ENCODE results near the gene NATD1.
"Not testable (repeated sequence)": the region's sequence is repeated elsewhere in the genome, so short reads cannot be mapped to it uniquely, and the experiment has no call there.

Gene NATD1

DNA sequence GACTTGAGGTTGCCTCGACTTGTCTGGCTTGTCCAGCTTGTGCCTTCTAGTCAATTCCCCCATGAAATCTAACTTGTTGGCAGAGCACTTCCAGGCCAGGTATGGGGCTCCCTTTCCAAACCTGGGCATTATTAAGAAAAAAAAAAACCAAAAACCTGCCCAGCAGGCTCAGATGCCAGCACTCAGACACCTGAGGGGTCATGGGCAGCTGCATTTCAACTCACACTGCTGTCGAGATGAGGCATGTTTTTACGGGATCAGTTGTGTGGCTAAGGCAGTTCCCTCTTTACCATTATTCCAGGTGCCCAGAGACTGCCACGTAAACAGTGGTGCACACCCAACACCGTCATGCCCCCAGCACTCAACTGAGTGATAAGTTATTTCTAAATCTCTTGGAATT is 57.1 kb downstream of the NATD1 start:
- H3K9ac ChIP-seq, result no peak overlapping the region
- no peak overlapping the region for H3K4me3 ChIP-seq
- H4K20me1 ChIP-seq, result peaks cover 52 to 86% (median 71%) of the 10 kb centered on the region in 11 experiments
- no peak for TF ChIP-seq Cebpa-rat (IDR thresholded peaks at IDR 0.05)
- H3K27ac ChIP-seq, result no peak overlapping the region
- no peaks in the 10 kb centered on the region for H3K9me3 ChIP-seq (replicated peaks in 1 of 11)
- H3K36me3 ChIP-seq, result peaks cover 53 to 89% (median 74%) of the 10 kb centered on the region in 11 experiments
- peak overlapping the region in 6 of 11 experiments; percentile 30 to 71 (median 56); a peak in 10 of 22 replicates for H3K4me2 ChIP-seq
- no peaks in the 10 kb centered on the region for H3K27me3 ChIP-seq
- H3K4me1 ChIP-seq, result peaks cover 12 to 68% (median 53%) of the 10 kb centered on the region in 10 experiments

- no peak overlapping the region for H3K4me3 ChIP-seq
- no peak for TF ChIP-seq Cebpa-rat (IDR thresholded peaks at IDR 0.05)
- H3K9ac ChIP-seq, result peak overlapping the region in 4 of 11 experiments; percentile 0 to 19 (median 8); a peak in 4 of 22 replicates
- peak overlapping the region in 10 of 11 experiments; percentile 28 to 71 (median 51); a peak in 20 of 22 replicates for H3K4me2 ChIP-seq
- peaks cover 12 to 53% (median 40%) of the 10 kb centered on the region in 10 experiments for H3K4me1 ChIP-seq
- no peaks in the 10 kb centered on the region for H3K9me3 ChIP-seq (replicated peaks in 1 of 11)
- H3K36me3 ChIP-seq, result peaks cover 52 to 89% (median 74%) of the 10 kb centered on the region in 11 experiments
- H4K20me1 ChIP-seq, result peaks cover 37 to 72% (median 58%) of the 10 kb centered on the region in 11 experiments
- no peaks in the 10 kb centered on the region for H3K27me3 ChIP-seq
- H3K27ac ChIP-seq, result peak overlapping the region in 5 of 11 experiments; percentile 6 to 30 (median 12); a peak in 2 of 22 replicates
Measured at GRCh38 chr17:21194703-21195102, 58.5 kb downstream of the NATD1 start.

- Histone ChIP-seq H3K27ac (peak overlapping the region in 6 of 11 experiments; percentile 2 to 30 (median 12); a peak in 3 of 22 replicates), H3K36me3 (peaks cover 54 to 89% (median 74%) of the 10 kb centered on the region in 11 experiments), H3K27me3 (no peaks in the 10 kb centered on the region), H3K4me1 (peaks cover 12 to 49% (median 38%) of the 10 kb centered on the region in 10 experiments), H4K20me1 (peaks cover 33 to 67% (median 53%) of the 10 kb centered on the region in 11 experiments; a peak in 21 of 22 replicates), H3K9ac (peak overlapping the region in 5 of 11 experiments; percentile 0 to 26 (median 6); a peak in 3 of 22 replicates), H3K4me2 (peak overlapping the region in 10 of 11 experiments; percentile 28 to 71 (median 51); a peak in 20 of 22 replicates), H3K9me3 (replicated peaks in 1 of 11) (no peaks in the 10 kb centered on the region), H3K4me3 (no peak overlapping the region)
- TF ChIP-seq Cebpa-rat (IDR thresholded peaks at IDR 0.05), result no peak
Measured at GRCh38 chr17:21194226-21194625, 59.0 kb downstream of the NATD1 start.

- H3K27ac ChIP-seq, result no peak overlapping the region
- peak overlapping the region in 6 of 11 experiments; percentile 46 to 71 (median 56); a peak in 7 of 22 replicates for H3K4me2 ChIP-seq
- H4K20me1 ChIP-seq, result peaks cover 21 to 55% (median 41%) of the 10 kb centered on the region in 11 experiments; a peak in 21 of 22 replicates
- H3K9me3 ChIP-seq (replicated peaks in 1 of 11), result no peaks in the 10 kb centered on the region
- no peak overlapping the region for H3K9ac ChIP-seq
- peaks cover 54 to 88% (median 73%) of the 10 kb centered on the region in 11 experiments for H3K36me3 ChIP-seq
- TF ChIP-seq Cebpa-rat (IDR thresholded peaks at IDR 0.05), result no peak
- H3K4me1 ChIP-seq, result peaks cover 12 to 48% (median 38%) of the 10 kb centered on the region in 10 experiments
- H3K4me3 ChIP-seq, result no peak overlapping the region
- no peaks in the 10 kb centered on the region for H3K27me3 ChIP-seq
Measured at GRCh38 chr17:21193031-21193430, 60.2 kb downstream of the NATD1 start.

GRCh38 chr17:21192414-21192813 is 60.8 kb downstream of the NATD1 start:
- peak overlapping the region in 2 of 11 experiments; percentile 51 to 54; a peak in 2 of 22 replicates for H3K4me2 ChIP-seq
- H4K20me1 ChIP-seq, result peaks cover 14 to 49% (median 35%) of the 10 kb centered on the region in 11 experiments; a peak in 21 of 22 replicates
- H3K9ac ChIP-seq; H3K27me3 ChIP-seq; H3K27ac ChIP-seq; H3K9me3 ChIP-seq (replicated peaks in 1 of 11); H3K4me3 ChIP-seq: not testable (repeated sequence)
- peaks cover 48 to 82% (median 67%) of the 10 kb centered on the region in 11 experiments for H3K36me3 ChIP-seq
- H3K4me1 ChIP-seq, result peaks cover 12 to 48% (median 38%) of the 10 kb centered on the region in 10 experiments

DNA sequence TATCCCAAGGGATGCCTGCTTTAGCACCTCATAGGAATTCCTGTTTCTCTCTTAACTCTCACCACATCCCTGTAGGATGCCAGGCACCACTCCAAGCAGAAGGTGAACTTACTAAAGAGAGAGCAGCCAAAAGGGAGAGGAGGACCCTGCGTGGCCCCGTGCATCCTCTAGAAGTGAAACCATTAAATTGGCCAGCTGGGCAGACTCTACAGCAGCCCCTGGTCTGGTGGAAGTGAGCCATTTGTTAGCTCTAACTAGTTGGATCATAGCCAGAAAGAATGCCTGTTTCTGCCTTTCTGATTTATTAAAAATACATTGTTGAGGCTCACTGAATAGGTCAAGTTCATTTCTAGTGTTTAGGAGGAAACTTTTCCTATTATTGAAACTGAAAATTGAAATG is 61.5 kb downstream of the NATD1 start:
- no peaks in the 10 kb centered on the region for H3K27me3 ChIP-seq

DNA sequence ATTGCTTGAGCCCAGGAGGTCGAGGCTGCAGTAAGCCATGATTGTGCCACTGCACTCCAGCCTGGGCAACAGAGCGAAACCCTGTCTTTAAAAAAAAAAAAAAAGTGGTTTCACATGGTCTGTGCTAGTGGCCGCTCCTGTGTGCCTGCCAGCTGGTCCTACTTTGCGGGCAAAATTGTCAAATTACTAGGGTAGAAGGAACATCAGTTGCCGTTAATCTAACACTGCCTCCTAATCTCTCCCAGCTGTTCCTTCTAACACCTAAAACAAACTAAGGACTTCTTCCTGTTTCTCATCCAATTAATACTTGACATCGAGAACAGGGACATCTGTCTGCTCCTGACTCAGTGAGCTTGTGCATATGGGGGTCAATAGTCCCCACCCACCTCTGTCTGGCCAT is 63.1 kb downstream of the NATD1 start:
- H3K36me3 ChIP-seq, result peaks cover 43 to 78% (median 66%) of the 10 kb centered on the region in 11 experiments
- peaks cover 22 to 34% (median 26%) of the 10 kb centered on the region in 10 experiments for H3K4me1 ChIP-seq
- TF ChIP-seq Cebpa-rat (IDR thresholded peaks at IDR 0.05), result no peak
- H3K4me2 ChIP-seq, result no peak overlapping the region
- H3K4me3 ChIP-seq, result no peak overlapping the region
- H3K9ac ChIP-seq, result no peak overlapping the region
- no peak overlapping the region for H3K27ac ChIP-seq
- no peaks in the 10 kb centered on the region for H3K27me3 ChIP-seq
- peaks cover 0 to 26% (median 12%) of the 10 kb centered on the region in 11 experiments; a peak in 18 of 22 replicates for H4K20me1 ChIP-seq
- no peaks in the 10 kb centered on the region for H3K9me3 ChIP-seq (replicated peaks in 1 of 11)

More for the DNA sequence above, 61.5 kb downstream of the NATD1 start:
- Histone ChIP-seq H3K4me1 (peaks cover 14 to 48% (median 38%) of the 10 kb centered on the region in 10 experiments), H3K9me3 (replicated peaks in 1 of 11) (no peaks in the 10 kb centered on the region), H3K4me2 (no peak overlapping the region), H3K4me3 (no peak overlapping the region), H3K9ac (no peak overlapping the region), H4K20me1 (peaks cover 7 to 42% (median 28%) of the 10 kb centered on the region in 11 experiments; a peak in 21 of 22 replicates), H3K27ac (no peak overlapping the region), H3K36me3 (peaks cover 41 to 76% (median 63%) of the 10 kb centered on the region in 11 experiments)
- no peak for TF ChIP-seq Cebpa-rat (IDR thresholded peaks at IDR 0.05)

DNA sequence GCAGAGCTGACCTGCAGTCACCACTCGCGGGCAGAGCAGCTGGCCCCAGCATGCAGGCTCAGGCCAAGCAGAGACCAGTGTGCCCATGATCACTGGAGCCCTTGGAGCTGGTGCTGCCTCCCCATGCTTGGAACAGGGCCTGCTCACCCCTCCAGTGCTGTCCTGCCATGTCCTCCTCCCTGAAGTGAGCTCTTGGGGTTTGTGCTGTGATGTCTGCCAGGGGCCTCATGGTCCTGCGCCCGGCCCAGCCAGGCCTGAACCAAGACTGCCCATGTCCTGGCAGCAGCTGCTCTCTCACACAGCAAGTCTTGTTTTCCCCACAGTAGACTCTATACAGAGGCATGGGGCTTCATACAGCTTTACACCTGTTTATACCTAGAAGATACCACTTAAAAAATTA is 63.8 kb downstream of the NATD1 start:
- Histone ChIP-seq H3K4me1 (peaks cover 15 to 26% (median 19%) of the 10 kb centered on the region in 10 experiments), H3K9me3 (replicated peaks in 1 of 11) (no peaks in the 10 kb centered on the region), H3K36me3 (peaks cover 50 to 85% (median 73%) of the 10 kb centered on the region in 11 experiments), H3K27me3 (no peaks in the 10 kb centered on the region), H3K27ac (no peak overlapping the region), H3K4me2 (no peak overlapping the region), H3K9ac (no peak overlapping the region), H4K20me1 (peaks cover 0 to 18% (median 5%) of the 10 kb centered on the region in 11 experiments; a peak in 15 of 22 replicates), H3K4me3 (no peak overlapping the region)
- TF ChIP-seq Cebpa-rat (IDR thresholded peaks at IDR 0.05), result no peak

All from BLaER1 treated with 17β-estradiol and CSF1 and Interleukin-3, amounts not matched to agents 10 nM and 100 nM (cell line).